Measurements from ENCODE around the gene KREMEN2.
"Not testable (repeated sequence)": the region's sequence is repeated elsewhere in the genome, so short reads cannot be mapped to it uniquely, and the experiment has no call there.

The KREMEN2 gene

DNA sequence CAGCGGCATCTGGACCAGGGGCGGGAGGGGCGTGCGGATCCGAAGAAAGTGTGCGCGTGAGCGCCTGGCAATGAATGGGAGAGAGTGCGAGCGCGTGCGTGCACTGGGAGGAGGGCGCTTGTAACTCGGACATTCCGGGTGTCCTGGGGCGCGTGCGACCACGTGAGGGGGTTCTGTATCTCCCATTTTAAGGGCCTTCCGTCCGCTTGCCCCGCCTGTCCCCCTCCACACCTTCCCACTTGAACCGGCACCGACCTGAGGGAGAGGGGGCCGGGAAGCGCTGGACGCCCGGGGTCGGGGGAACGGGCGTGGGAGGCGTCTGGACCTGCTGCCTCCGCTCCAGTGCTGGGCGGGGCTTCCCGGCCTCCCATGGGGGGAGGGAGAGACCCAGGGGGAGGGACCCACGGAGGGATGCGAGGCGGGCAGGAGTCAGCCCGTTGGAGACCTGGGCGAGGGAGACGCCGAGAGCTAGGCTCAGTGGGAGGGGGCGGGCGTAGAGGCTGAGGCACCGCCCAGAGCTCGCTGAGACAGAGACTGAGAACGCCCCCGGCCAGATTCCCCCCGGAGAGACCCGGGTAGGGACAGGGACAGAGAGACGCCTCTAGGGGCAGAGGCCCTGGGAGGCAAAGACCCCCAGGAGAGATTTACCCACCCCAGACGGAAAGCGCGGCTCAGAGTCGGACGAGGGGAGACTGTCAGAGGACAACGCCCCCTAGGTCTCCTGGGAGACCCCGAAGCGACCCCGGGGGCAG lies at the start of gene KREMEN2:
Gene KREMEN2, plus strand, starts transcription at position 553 of the 752 bp plus-strand sequence. CDS start 246 bp downstream, outside the sequence.
- peaks cover 20 to 24% of the 10 kb centered on the region in 2 donors for H3K4me1 ChIP-seq (ENCODE audit: control insufficient read depth in 2 of 2, insufficient read depth in 2 of 2, low read length in 2 of 2)
- H3K9me3 ChIP-seq (ENCODE audit: control insufficient read depth in 2 of 2, low read length in 2 of 2) = no peaks in the 10 kb centered on the region
- peaks cover 35 to 45% of the 10 kb centered on the region in 2 donors for H3K27me3 ChIP-seq (ENCODE audit: control insufficient read depth in 2 of 2, insufficient read depth in 2 of 2, low read length in 2 of 2)
- no peak within 1 kb of the TSS for H3K9ac ChIP-seq (ENCODE audit: low read depth in 1 of 2, low read length in 2 of 2)
- peak within 1 kb of the TSS; percentile 13 to 43 for H3K4me3 ChIP-seq (ENCODE audit: low read length in 2 of 2)
- no peak within 1 kb of the TSS for H3K27ac ChIP-seq (ENCODE audit: low read depth in 2 of 2, low read length in 2 of 2)
- no peaks in the 10 kb centered on the region for H3K36me3 ChIP-seq (ENCODE audit: control insufficient read depth in 2 of 2, insufficient read depth in 2 of 2, low read length in 2 of 2)

DNA sequence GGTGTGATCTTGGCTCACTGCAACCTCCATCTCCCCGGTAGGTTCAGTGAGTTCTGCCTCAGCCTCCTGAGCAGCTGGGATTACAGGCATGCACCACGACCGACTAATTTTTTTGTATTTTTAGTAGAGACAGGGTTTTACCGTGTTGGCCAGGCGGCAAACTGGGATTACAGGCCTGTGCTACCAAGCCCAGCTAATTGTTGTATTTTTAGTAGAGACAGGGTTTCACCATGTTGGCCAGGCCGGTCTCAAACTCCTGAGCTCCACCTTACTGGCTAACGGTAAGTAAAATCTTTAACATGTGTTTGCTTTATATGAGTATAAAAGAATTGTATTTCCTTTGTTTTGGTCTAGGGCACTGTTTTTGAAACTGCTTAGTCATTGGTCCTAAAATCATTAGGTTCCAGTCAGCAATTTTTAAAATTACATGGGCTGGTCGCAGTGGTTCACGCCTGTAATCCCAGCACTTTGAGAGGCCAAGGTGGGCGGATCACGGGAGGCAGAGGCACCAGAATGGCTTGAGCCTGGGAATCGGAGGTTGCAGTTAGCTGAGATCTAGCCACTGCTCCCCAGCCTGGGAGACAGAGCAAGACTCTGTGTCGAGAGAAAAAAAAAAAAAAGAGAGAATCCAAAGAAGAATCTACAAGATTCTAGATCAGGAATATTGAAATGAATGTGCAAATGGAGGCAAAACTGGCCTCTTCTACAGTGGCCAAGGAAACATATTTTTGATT lies 48.7 kb upstream of the KREMEN2 start:
- Histone ChIP-seq H3K4me3 (ENCODE audit: low read length in 2 of 2) (no peak overlapping the region), H3K36me3 (ENCODE audit: control insufficient read depth in 2 of 2, insufficient read depth in 2 of 2, low read length in 2 of 2) (peaks cover 7% of the 10 kb centered on the region in 2 donors), H3K9ac (ENCODE audit: low read depth in 1 of 2, low read length in 2 of 2) (no peak overlapping the region), H3K9me3 (ENCODE audit: control insufficient read depth in 2 of 2, low read length in 2 of 2) (no peaks in the 10 kb centered on the region), H3K4me1 (ENCODE audit: control insufficient read depth in 2 of 2, insufficient read depth in 2 of 2, low read length in 2 of 2) (peaks cover 9 to 12% of the 10 kb centered on the region in 2 donors), H3K27me3 (ENCODE audit: control insufficient read depth in 2 of 2, insufficient read depth in 2 of 2, low read length in 2 of 2) (no peaks in the 10 kb centered on the region), H3K27ac (ENCODE audit: low read depth in 2 of 2, low read length in 2 of 2) (no peak overlapping the region)

- H3K4me3 ChIP-seq (ENCODE audit: low read length in 2 of 2) = no peak overlapping the region
- H3K27ac ChIP-seq (ENCODE audit: low read depth in 2 of 2, low read length in 2 of 2) = no peak overlapping the region
- no peaks in the 10 kb centered on the region for H3K27me3 ChIP-seq (ENCODE audit: control insufficient read depth in 2 of 2, insufficient read depth in 2 of 2, low read length in 2 of 2)
- no peaks in the 10 kb centered on the region for H3K9me3 ChIP-seq (ENCODE audit: control insufficient read depth in 2 of 2, low read length in 2 of 2)
- H3K9ac ChIP-seq (ENCODE audit: low read depth in 1 of 2, low read length in 2 of 2) = no peak overlapping the region
- no peaks in the 10 kb centered on the region for H3K4me1 ChIP-seq (ENCODE audit: control insufficient read depth in 2 of 2, insufficient read depth in 2 of 2, low read length in 2 of 2)
- H3K36me3 ChIP-seq (ENCODE audit: control insufficient read depth in 2 of 2, insufficient read depth in 2 of 2, low read length in 2 of 2) = peaks cover 6 to 9% of the 10 kb centered on the region in 2 donors
These were observed 44.4 kb upstream of the KREMEN2 start for GRCh38 chr16:2919511-2920255.

GRCh38 chr16:2923481-2923880 lies 40.6 kb upstream of the KREMEN2 start:
- Histone ChIP-seq H3K27me3 (ENCODE audit: control insufficient read depth in 2 of 2, insufficient read depth in 2 of 2, low read length in 2 of 2) (no peaks in the 10 kb centered on the region), H3K27ac (ENCODE audit: low read depth in 2 of 2, low read length in 2 of 2) (no peak overlapping the region), H3K4me3 (ENCODE audit: low read length in 2 of 2) (no peak overlapping the region), H3K36me3 (ENCODE audit: control insufficient read depth in 2 of 2, insufficient read depth in 2 of 2, low read length in 2 of 2) (peaks cover 3 to 9% of the 10 kb centered on the region in 2 donors), H3K4me1 (ENCODE audit: control insufficient read depth in 2 of 2, insufficient read depth in 2 of 2, low read length in 2 of 2) (peaks cover 8 to 10% of the 10 kb centered on the region in 2 donors), H3K9me3 (ENCODE audit: control insufficient read depth in 2 of 2, low read length in 2 of 2) (no peaks in the 10 kb centered on the region), H3K9ac (ENCODE audit: low read depth in 1 of 2, low read length in 2 of 2) (no peak overlapping the region)

DNA sequence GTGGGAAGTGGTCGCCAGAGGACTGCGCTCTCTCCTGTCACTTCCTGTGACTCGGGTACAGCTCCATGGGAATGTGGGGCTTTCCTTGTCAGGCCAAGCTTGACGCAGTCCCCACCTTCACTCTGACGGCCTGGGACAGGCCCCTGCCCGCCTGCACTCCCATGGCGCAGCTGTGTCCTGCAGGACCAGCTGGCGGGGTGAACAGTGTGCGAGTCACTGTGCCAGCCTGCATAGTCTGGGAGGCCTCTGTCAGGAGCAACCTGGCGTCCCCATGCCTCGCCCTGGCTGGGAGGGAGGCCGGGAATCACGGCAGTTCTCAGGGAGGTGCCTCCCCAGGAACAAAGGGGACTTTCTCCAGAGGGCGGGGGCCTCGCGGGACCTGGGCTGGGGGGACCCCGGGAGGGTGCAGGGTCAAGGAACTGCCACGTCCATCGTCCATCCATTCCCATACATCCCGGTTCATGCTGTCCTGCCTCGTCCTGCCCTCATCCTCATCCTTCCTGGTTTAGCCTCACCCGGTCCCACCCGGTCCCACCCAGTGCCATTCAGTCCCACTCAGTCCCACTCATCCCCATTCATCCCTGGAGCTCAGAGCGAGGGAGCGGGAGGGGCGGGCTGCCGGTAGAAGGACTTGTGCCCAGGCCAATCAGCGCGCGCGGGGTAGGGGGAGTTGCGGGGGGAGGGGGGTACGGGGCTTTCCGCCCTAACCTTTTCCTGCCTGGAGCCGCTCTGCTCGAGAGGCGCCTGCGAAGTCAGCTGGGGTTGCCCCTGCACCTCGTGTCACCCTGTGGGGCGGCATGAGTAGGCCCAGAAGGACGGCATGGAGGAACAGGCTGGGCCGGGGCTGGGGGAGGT lies 38.9 kb upstream of the KREMEN2 start:
- Histone ChIP-seq H3K4me1 (ENCODE audit: control insufficient read depth in 2 of 2, insufficient read depth in 2 of 2, low read length in 2 of 2) (peaks cover 8 to 10% of the 10 kb centered on the region in 2 donors), H3K9me3 (ENCODE audit: control insufficient read depth in 2 of 2, low read length in 2 of 2) (no peaks in the 10 kb centered on the region), H3K9ac (ENCODE audit: low read depth in 1 of 2, low read length in 2 of 2) (no peak overlapping the region), H3K27me3 (ENCODE audit: control insufficient read depth in 2 of 2, insufficient read depth in 2 of 2, low read length in 2 of 2) (no peaks in the 10 kb centered on the region), H3K27ac (ENCODE audit: low read depth in 2 of 2, low read length in 2 of 2) (no peak overlapping the region), H3K36me3 (ENCODE audit: control insufficient read depth in 2 of 2, insufficient read depth in 2 of 2, low read length in 2 of 2) (peaks cover 3 to 14% of the 10 kb centered on the region in 2 donors), H3K4me3 (ENCODE audit: low read length in 2 of 2) (no peak overlapping the region)

DNA sequence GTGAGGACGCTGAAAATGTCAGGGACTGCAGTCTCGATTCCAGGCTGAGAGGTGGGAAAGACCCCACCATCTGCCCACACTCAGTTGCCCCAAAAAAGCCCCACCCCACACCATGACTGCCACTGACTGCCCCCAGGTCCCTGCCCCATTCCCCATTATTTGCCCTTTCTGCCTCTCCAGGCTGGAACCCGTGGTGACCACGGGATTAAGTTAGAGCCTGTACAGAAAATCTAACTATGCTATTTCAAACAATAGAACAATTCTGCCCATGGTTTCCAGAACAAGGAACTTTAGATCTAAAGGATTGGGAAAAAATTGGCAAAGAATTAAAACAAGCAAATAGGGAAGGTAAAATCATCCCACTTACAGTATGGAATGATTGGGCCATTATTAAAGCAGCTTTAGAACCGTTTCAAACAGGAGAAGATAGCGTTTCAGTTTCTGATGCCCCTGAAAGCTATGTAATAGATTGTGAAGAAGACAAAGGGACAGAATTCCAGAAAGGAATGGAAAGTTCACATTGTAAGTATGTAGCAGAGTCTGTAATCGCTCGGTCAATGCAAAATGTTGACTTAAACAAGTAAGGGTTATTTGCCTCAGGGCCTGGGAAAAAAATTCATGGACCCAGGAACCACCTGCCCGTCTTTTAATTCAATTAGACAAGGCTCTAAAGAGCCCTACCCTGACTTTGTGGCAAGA lies 38.0 kb upstream of the KREMEN2 start:
- Histone ChIP-seq H3K4me1 (ENCODE audit: control insufficient read depth in 2 of 2, insufficient read depth in 2 of 2, low read length in 2 of 2) (peaks cover 8 to 10% of the 10 kb centered on the region in 2 donors), H3K9ac (ENCODE audit: low read depth in 1 of 2, low read length in 2 of 2) (no peak overlapping the region), H3K27ac (ENCODE audit: low read depth in 2 of 2, low read length in 2 of 2) (no peak overlapping the region), H3K27me3 (ENCODE audit: control insufficient read depth in 2 of 2, insufficient read depth in 2 of 2, low read length in 2 of 2) (no peaks in the 10 kb centered on the region), H3K36me3 (ENCODE audit: control insufficient read depth in 2 of 2, insufficient read depth in 2 of 2, low read length in 2 of 2) (peaks cover 3 to 14% of the 10 kb centered on the region in 2 donors), H3K9me3 (ENCODE audit: control insufficient read depth in 2 of 2, low read length in 2 of 2) (no peaks in the 10 kb centered on the region), H3K4me3 (ENCODE audit: low read length in 2 of 2) (no peak overlapping the region)

DNA sequence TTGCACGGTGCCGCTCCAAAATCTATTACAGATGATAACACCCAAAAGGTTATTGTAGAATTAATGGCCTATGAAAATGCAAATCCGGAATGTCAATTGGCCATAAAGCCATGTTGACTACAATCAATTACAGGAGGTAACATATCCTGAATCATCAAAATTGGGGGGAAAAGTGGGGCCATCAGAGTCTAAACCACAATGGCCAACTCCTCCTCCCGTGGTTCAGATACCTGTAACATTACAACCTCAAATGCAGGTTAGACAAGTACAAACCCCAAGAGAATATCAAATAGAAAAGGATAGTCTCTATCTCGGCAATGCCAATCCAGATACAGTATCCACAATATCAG lies 37.5 kb upstream of the KREMEN2 start:
- Histone ChIP-seq H3K27ac (ENCODE audit: low read depth in 2 of 2, low read length in 2 of 2) (no peak overlapping the region), H3K4me1 (ENCODE audit: control insufficient read depth in 2 of 2, insufficient read depth in 2 of 2, low read length in 2 of 2) (peaks cover 8 to 10% of the 10 kb centered on the region in 2 donors), H3K27me3 (ENCODE audit: control insufficient read depth in 2 of 2, insufficient read depth in 2 of 2, low read length in 2 of 2) (no peaks in the 10 kb centered on the region), H3K9me3 (ENCODE audit: control insufficient read depth in 2 of 2, low read length in 2 of 2) (no peaks in the 10 kb centered on the region), H3K4me3 (ENCODE audit: low read length in 2 of 2) (peak overlapping the region in 1 of 2 donors; percentile 62), H3K9ac (ENCODE audit: low read depth in 1 of 2, low read length in 2 of 2) (peak overlapping the region in 1 of 2 donors; percentile 17), H3K36me3 (ENCODE audit: control insufficient read depth in 2 of 2, insufficient read depth in 2 of 2, low read length in 2 of 2) (peaks cover 3 to 14% of the 10 kb centered on the region in 2 donors)

DNA sequence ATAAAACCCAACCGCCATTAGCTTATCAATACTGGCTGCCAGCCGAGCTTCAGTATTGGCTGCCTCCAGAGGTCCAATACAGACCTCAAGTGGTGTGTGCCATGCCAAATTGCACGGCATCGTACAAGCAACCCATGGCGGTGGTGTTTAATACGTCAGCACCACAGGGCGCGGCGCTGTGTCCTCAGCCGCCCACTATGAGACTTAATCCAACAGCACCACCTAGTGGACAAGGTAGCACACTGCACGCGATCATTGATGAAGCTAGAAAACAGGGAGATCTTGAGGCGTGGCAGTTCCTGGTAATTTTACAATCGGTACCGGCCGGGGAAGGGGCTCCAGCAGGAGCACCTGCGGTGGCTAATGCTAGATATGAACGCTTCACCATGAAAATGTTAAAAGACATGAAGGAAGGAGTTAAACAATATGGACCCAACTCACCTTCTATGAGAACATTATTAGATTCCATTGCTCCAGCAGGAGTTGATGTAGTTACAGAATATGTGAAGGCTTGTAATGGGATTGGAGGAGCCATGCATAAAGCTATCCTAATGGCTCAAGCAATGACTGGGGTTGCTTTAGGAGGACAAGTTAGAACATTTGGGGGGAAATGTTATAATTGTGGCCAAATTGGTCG lies 36.9 kb upstream of the KREMEN2 start:
- Histone ChIP-seq H3K27ac (ENCODE audit: low read depth in 2 of 2, low read length in 2 of 2) (no peak overlapping the region), H3K9ac (ENCODE audit: low read depth in 1 of 2, low read length in 2 of 2) (no peak overlapping the region)

GRCh38 chr16:2928151-2928550 lies 35.9 kb upstream of the KREMEN2 start:
- H3K36me3 ChIP-seq (ENCODE audit: control insufficient read depth in 2 of 2, insufficient read depth in 2 of 2, low read length in 2 of 2) = not testable (repeated sequence)

More for the DNA sequence above, 36.9 kb upstream of the KREMEN2 start:
- peaks cover 3 to 13% of the 10 kb centered on the region in 2 donors for H3K36me3 ChIP-seq (ENCODE audit: control insufficient read depth in 2 of 2, insufficient read depth in 2 of 2, low read length in 2 of 2)
- no peaks in the 10 kb centered on the region for H3K27me3 ChIP-seq (ENCODE audit: control insufficient read depth in 2 of 2, insufficient read depth in 2 of 2, low read length in 2 of 2)
- peaks cover 8 to 10% of the 10 kb centered on the region in 2 donors for H3K4me1 ChIP-seq (ENCODE audit: control insufficient read depth in 2 of 2, insufficient read depth in 2 of 2, low read length in 2 of 2)
- H3K9me3 ChIP-seq (ENCODE audit: control insufficient read depth in 2 of 2, low read length in 2 of 2) = no peaks in the 10 kb centered on the region
- H3K4me3 ChIP-seq (ENCODE audit: low read length in 2 of 2) = peak overlapping the region in 1 of 2 donors; percentile 62

More at GRCh38 chr16:2928151-2928550, 35.9 kb upstream of the KREMEN2 start:
- not testable (repeated sequence) for H3K9me3 ChIP-seq (ENCODE audit: control insufficient read depth in 2 of 2, low read length in 2 of 2); H3K27me3 ChIP-seq (ENCODE audit: control insufficient read depth in 2 of 2, insufficient read depth in 2 of 2, low read length in 2 of 2); H3K27ac ChIP-seq (ENCODE audit: low read depth in 2 of 2, low read length in 2 of 2); H3K9ac ChIP-seq (ENCODE audit: low read depth in 1 of 2, low read length in 2 of 2); H3K4me3 ChIP-seq (ENCODE audit: low read length in 2 of 2)
- H3K4me1 ChIP-seq (ENCODE audit: control insufficient read depth in 2 of 2, insufficient read depth in 2 of 2, low read length in 2 of 2) = peaks cover 8 to 10% of the 10 kb centered on the region in 2 donors

All from mucosa of rectum (tissue), 2 donors.